Measurements from ENCODE around the gene OIT3. TPM values are rescaled to one million over a fixed set of nuclear protein-coding genes. Genes with fewer than 3 reads are reported as not detected.

The OIT3 gene
- polyA plus RNA-seq, 3 donors, result 3.1 to 4.9 (median 4.3) TPM

DNA sequence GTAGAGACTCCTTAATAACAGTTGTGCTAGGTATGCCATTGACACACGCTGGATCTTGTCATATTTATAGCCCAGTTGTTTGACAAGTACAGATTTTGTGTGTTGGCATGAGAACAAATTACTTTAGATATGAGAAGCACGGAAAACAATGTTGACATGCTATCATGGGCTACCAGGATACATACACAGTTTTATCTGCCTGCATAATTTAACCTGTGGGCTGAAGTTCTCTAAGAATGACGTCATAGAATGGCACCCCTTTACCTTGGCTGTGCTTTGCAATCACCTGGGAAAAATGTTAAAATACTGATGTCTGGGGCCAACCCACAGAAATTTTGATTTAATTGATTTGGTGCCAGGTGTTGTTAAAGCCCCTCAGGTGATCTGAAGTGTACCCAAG is 58.2 kb downstream of the OIT3 start:
- no peak for DNase-seq

DNA sequence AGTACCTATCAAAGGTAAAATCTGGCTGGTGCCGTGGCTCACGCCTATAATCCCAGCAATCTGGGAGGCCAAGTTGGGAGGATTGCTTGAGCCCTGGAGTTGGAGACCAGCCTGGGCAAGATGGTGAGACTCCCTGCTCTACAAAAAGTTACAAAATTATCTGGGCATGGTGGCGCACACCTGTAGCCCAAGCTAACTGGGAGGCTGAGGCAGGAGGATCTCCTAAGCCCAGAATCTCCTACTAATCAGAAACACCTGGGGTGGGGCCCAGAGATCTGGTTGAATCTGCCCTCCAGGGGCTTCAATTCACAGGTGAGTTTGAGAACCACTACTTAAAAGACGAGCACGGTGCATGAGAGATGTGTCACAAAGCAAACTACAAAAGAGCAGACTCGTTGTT is 58.6 kb downstream of the OIT3 start:
- DNase-seq, result no peak

DNA sequence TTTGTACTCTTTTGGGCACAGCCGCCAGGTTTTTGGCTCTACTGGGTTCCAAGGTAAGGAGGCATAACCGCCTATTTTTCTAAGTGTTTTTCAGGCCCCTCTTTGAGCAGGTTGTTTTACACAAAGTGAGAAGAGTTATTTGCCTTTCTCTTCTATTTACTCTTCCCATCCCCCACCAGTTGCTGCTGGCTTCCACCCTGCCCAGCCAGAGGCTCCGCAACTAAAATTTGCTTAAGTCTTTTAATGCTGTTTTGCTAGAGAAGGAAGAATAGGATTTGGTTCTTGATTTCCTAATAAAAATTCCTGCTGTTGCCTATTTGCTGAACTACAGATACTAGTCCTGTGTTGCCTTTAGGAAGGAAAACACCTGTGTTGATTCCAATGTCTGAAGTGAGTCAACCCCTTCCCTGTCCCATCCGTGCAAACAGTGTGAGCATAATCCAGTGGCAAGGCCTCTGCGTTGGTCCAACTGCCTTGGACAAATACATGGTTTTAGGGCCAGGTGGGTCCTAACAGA is 59.2 kb downstream of the OIT3 start:
- no peak for DNase-seq

DNA sequence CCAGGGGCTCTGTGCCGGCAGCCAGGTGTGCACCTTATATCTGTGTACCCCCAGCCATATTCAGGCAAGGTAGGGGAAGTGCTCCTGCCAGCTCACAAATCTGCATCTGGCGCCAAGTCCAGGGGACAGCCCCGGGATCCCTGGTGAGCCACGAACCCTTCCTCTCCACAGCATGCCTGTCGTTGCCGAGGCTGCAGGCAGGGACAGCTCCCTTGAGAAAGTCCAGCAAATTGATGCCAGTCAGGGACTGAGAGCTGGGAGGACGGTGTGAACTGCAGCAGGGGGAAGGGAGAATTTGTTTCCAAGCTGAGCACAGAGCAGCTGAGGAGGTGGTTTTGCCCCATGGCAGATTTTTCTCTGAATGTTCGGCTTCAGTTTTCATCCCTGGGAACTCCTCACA is 60.1 kb downstream of the OIT3 start:
- peak; percentile 7 for DNase-seq

DNA sequence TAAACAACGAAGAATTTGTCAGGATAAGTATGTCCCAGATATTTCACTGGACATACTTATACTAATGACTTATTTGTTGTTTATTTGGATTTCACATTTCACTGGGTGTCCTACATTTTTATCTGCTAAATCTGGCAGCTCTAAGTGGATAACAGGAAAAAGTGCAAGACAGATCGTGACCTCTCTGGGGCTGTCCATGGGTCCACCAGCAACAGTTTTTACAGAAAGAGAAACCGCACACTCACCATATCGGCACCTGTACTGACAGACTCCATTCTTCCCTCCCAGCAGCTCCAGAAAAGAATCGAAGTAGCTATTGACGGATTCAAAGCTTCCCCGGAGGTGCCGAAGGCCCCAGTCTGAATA is 60.7 kb downstream of the OIT3 start:
- no peak for DNase-seq

DNA sequence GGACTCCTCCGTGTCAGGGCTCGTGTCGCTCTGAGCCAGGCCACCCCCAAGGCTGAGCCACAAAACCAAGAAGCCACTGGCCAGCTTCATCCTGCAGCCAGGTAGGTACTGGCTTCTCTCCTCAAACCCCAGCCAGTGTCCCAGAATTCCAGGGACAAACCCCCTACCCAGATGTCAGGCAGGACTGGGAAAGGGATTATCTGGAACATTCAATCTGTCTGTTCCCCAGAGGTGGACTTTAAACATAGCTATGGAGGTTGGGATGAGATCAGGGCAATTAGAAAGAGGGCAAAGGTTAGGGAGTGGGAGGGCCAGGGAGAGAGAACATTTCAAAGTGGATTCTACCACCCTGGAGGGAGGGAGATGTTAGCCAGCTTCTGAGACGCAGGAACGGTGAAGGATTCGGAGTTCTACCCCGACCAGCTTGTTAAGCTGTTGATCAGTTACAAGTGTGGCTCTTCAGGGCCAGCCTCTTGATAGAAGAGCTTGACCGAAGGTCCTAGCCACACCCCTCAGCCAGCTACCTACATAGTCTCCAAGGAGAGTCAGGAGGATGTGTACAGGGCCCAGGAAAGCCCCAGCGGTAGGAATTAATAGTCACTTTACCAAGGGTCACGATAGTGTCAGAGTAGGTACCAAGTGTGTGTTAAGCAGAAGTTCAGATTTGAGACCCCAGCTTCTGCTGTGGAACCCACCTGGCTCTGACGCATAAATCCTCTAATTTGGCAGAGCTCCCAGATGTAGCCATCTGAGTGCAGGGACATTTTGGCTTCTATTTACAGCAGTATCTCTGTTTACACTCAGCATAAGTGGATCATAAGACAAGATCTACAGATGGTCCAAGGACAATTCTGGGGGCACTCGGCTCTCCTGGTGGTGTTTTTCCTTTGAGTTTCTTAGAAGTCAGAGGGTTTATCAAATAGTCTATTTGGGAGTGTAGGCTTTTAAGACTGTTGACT is 61.3 kb downstream of the OIT3 start, which contains the start of gene PLA2G12B:
Gene PLA2G12B (minus strand): TSS at position 211 of the 959 bp plus-strand sequence. CDS start 121 bp downstream, at position 90.
- DNase-seq, result peak; percentile 1

DNA sequence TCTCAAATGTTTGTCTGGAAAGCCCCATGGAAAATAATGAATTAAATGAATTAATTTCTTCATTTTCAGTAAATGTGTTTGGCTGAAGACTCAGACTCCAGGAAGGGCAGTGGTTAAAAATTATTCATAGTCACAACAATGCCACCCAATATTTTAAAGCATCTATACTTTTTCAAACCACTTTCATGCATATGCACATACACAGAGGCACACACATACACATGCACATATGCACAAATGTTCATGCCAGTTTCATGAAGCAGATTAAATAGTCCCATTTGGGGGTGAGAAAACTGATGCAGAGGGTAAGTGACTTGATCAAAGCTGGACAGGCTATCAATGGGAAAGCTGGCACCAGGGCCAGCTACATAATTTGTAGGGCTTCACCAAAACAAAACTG is 62.5 kb downstream of the OIT3 start:
- no peak for DNase-seq

DNA sequence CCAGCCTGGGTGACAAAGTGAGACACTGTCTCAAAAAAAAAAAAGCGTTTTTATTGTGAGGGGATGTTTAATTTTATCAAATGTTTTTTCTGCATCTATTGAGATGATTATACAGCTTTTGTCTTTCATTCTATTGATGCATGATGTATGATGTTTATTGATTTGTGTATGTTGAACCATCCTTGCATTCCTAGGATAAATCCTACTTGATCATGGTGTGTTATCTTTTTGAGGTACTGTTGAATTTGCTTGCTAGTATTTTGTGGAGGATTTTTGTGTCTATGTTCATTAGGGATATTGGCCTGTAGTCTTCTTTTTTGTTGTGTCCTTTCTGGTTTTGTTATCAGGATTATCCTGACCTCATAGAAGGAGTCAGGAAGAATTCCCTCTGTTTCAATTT is 83.3 kb downstream of the OIT3 start:
- DNase-seq, result no peak

DNA sequence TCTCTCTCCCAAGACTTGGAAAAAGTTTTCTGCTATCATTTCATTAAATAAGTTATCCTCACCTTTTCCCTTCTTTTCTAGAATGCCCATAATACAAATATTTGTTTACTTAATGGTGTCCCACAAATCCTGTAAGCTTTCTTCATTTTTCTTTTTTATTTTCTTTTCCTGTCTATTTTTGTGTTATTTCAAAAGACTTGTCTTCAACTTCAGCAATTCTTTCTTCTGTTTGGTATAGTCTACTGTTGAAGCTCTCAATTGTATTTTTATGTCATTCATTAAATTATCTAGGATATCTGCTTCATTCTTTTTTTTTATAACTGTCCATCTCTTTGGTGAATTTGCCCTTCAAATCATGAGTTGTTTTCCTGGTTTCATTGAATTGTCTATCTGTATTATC is 86.2 kb downstream of the OIT3 start:
- no peak for DNase-seq

DNA sequence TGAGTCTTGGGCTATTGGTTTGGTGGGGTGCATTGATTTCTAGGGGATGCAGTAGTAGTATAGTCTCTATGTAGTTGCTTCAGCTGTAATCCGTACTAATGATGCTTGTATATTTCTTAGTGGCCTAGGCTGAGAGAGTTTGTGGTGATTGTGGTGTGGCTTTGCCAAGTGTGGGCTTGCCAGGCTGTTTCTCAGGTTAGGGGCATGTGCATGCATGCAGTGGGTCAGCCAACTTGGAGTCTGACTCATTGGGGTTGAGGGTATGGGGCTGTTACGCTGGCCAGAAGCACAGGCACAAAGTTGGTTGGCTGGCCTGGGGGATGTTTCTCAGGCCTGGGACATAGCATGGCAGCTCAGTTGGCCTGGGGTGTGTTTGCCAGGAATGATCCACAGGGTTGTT is 86.8 kb downstream of the OIT3 start:
- no peak for DNase-seq

DNA sequence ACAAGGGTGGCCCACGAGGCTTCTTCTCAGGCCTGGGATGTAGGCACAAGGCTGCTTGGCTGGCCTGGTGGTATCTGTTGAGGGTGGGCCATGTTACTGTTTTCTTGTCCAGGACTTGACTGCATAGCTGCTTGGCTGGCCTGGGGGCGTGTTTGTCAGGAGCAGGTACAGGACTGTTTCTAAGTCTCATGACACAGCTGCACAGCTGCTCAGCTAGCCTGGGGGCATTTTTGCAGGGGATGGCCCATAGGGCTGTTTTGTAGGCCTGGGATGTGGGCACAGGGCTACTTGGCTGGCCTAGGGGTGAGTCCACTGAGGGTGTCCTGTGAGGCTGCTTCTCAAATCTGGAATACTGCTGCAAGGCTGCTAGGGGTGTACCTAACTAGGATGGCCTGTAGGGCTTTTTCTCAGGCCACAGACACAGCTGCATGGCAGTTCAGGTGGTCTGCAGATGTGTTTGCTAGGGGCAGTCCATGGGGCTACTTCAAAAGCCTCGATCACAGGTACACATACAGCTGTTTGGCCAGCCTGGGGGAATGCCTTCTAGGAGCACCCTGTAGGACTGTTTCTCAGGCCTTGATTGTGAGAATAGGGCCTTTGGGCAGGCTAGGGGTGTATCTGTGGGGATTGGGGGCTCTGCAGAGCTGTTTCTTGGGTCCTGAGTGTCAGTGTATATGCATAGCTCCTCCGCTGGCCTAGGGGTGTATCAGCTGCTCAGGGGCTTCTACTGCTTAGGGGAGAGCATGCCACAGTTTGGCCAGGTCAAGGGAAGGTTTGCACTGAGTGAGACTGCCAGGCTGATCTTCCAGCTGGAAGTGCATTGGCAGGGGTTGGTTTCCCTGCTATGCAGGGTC is 87.7 kb downstream of the OIT3 start:
- DNase-seq, result no peak

DNA sequence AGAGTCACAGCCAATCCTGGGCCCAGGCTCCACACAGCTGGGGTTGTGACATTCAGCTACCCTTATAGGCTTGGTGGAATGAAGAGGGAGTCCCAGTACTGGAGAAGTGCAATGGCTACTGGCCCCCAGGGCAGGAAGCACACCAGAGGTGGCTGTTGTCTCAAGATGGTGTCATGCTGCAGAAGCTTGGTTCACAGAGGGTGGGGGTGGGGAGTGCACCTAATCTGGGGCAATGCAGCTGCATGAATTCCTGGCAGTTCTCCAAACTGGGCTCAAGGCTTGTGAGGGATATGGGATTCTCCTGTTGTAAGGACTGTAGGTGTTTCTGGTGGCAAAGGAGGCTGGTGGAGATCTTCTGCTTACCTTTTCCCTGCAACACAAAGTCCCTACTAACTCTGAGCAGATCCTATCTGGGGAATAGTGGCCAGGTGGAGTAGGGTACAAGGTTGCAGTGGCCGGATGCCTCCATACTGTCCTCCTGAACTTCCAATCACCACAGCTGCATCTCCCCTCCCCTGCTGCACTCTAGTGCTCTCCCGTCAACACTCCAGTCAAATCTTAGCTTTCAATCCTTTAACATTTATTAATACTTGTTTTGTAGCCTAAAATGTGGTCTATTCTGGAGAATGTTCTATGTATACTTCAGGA is 88.5 kb downstream of the OIT3 start:
- no peak for DNase-seq

Other genes with a start within 250 kb of the OIT3 start
- gene MCU, start 201.6 kb upstream of the OIT3 start, polyA plus RNA-seq (ENCODE audit: insufficient read length in 3 of 3), result 10 to 100 TPM; 36.2 to 42.6 (median 39.6) TPM
- 10 to 100 TPM in 1 of 3 donors, 1 to 10 TPM in 2; 9.3 to 12.6 (median 9.8) TPM for gene PLA2G12B, start 61.1 kb downstream of the OIT3 start, polyA plus RNA-seq (ENCODE audit: insufficient read length in 3 of 3)
- 10 to 100 TPM; 74.1 to 89.0 (median 79.8) TPM for gene P4HA1, start 203.1 kb downstream of the OIT3 start, polyA plus RNA-seq (ENCODE audit: insufficient read length in 3 of 3)
- gene NUDT13, start 216.7 kb downstream of the OIT3 start, polyA plus RNA-seq (ENCODE audit: insufficient read length in 3 of 3), result 10 to 100 TPM in 1 of 3 donors, 1 to 10 TPM in 2; 4.1 to 10.4 (median 9.1) TPM

All from renal pelvis (tissue), 4 donors.